HG02981 (cell line): ENCODE results near the gene SLTM.
"Not testable (repeated sequence)": the region's sequence is repeated elsewhere in the genome, so short reads cannot be mapped to it uniquely, and the experiment has no call there.

Experiments
- ATAC-seq: cut with Tn5 transposase; IDR thresholded peaks from one replicate; pipeline ENCODE4 v1.9.1; 2021; ENCODE audit warnings: mild to moderate bottlenecking, moderate library complexity; ENCODE audit not compliant: unreplicated experiment

The SLTM gene

GRCh38 chr15:58877999-58878825, 55.3 kb downstream of the SLTM start:
- no peak for ATAC-seq

GRCh38 chr15:58876306-58877106, 57.0 kb downstream of the SLTM start:
- no peak for ATAC-seq

GRCh38 chr15:58875343-58875742, 58.1 kb downstream of the SLTM start:
- no peak for ATAC-seq

GRCh38 chr15:58873267-58873666, 60.2 kb downstream of the SLTM start:
- no peak for ATAC-seq

- ATAC-seq: no peak
Measured at GRCh38 chr15:58870451-58870850, 63.0 kb downstream of the SLTM start.

- no peak for ATAC-seq
Measured at GRCh38 chr15:58867926-58868325, 65.6 kb downstream of the SLTM start.

GRCh38 chr15:58865425-58865880, 68.0 kb downstream of the SLTM start:
- no peak for ATAC-seq

- ATAC-seq: no peak
Measured at GRCh38 chr15:58864602-58865424, 68.7 kb downstream of the SLTM start.

GRCh38 chr15:58862326-58862725, 71.2 kb downstream of the SLTM start:
- no peak for ATAC-seq

GRCh38 chr15:58856621-58857020, 76.9 kb downstream of the SLTM start:
- ATAC-seq: not testable (repeated sequence)

- no peak for ATAC-seq
Measured at GRCh38 chr15:58856086-58856485, 77.4 kb downstream of the SLTM start.

- no peak for ATAC-seq
Measured at GRCh38 chr15:58854593-58854992, 78.9 kb downstream of the SLTM start.

GRCh38 chr15:58852347-58852746, 81.1 kb downstream of the SLTM start:
- no peak for ATAC-seq

- not testable (repeated sequence) for ATAC-seq
Measured at GRCh38 chr15:58851205-58851604, 82.3 kb downstream of the SLTM start.

- no peak for ATAC-seq
Measured at GRCh38 chr15:58842713-58843396, 90.6 kb downstream of the SLTM start.

- ATAC-seq: no peak
Measured at GRCh38 chr15:58840048-58840447, 93.4 kb downstream of the SLTM start.

- no peak for ATAC-seq
Measured at GRCh38 chr15:58839485-58839884, 94.0 kb downstream of the SLTM start.

- not testable (repeated sequence) for ATAC-seq
Measured at GRCh38 chr15:58833681-58834426, 99.6 kb downstream of the SLTM start.

GRCh38 chr15:58830556-58830955, 102.9 kb downstream of the SLTM start:
- ATAC-seq: no peak
